AG09319 (cell line): ENCODE data around the gene ATXN1L.
"Not testable (repeated sequence)": the region's sequence is repeated elsewhere in the genome, so short reads cannot be mapped to it uniquely, and the experiment has no call there.

Experiments used
- DNase-seq: peaks from one replicate; pipeline ENCODE4 v3.0.0-alpha.2; 2010; ENCODE audit warnings: low read depth; ENCODE audit errors: extremely low read depth
- CTCF ChIP-seq: IDR thresholded peaks from 2 replicates; pipeline ENCODE4 v1.5.1; 2011; ENCODE audit warnings: low read depth, mild to moderate bottlenecking, inconsistent platforms, low read length, moderate library complexity

ATXN1L gene

GRCh38 chr16:71855937-71856662 is 10.3 kb downstream of the ATXN1L start:
- DNase-seq = no peak
- no peak for TF ChIP-seq CTCF

GRCh38 chr16:71859762-71860521 is 14.2 kb downstream of the ATXN1L start:
- no peak for TF ChIP-seq CTCF
- no peak for DNase-seq

- DNase-seq = no peak
- TF ChIP-seq CTCF = no peak
Observed at GRCh38 chr16:71863995-71864394, 18.2 kb downstream of the ATXN1L start.

GRCh38 chr16:71865173-71865863 is 19.5 kb downstream of the ATXN1L start:
- DNase-seq = no peak
- TF ChIP-seq CTCF = no peak

GRCh38 chr16:71867175-71867574 is 21.4 kb downstream of the ATXN1L start:
- DNase-seq = not testable (repeated sequence)

GRCh38 chr16:71867939-71868338 is 22.2 kb downstream of the ATXN1L start:
- TF ChIP-seq CTCF = no peak
- no peak for DNase-seq

- no peak for DNase-seq
- TF ChIP-seq CTCF = no peak
Observed at GRCh38 chr16:71869089-71869488, 23.3 kb downstream of the ATXN1L start.
